Skeletal muscle tissue (tissue), 4 donors: ENCODE results near the gene GRK7. TPM values are rescaled to one million over a fixed set of nuclear protein-coding genes. Genes with fewer than 3 reads are reported as not detected.

Experiments used
- H3K27ac ChIP-seq: one replicate; pipeline ENCODE4 v1.7.0; 2013; ENCODE audit warnings: mild to moderate bottlenecking, low read depth, low read length, inconsistent platforms
- H3K27me3 ChIP-seq, 3 donors: one replicate each; pipeline ENCODE4 v1.7.0; 2013; ENCODE audit warnings: low read length in 3 of 3; ENCODE audit not compliant: control insufficient read depth in 3 of 3, insufficient read depth in 3 of 3
- H3K36me3 ChIP-seq, 3 donors: one replicate each; pipeline ENCODE4 v1.7.0; 2013; ENCODE audit warnings: low read length in 3 of 3; ENCODE audit not compliant: control insufficient read depth in 3 of 3, insufficient read depth in 3 of 3
- H3K4me1 ChIP-seq, 3 donors: one replicate each; pipeline ENCODE4 v1.7.0; 2013; ENCODE audit warnings: low read length in 3 of 3, mild to moderate bottlenecking in 3 of 3; ENCODE audit not compliant: control insufficient read depth in 3 of 3, insufficient read depth in 3 of 3
- H3K4me3 ChIP-seq, 3 donors: one replicate each; pipeline ENCODE4 v1.7.0; 2013; ENCODE audit warnings: low read length in 3 of 3
- H3K9ac ChIP-seq, 3 donors: one replicate each; pipeline ENCODE4 v1.7.0; 2013; ENCODE audit warnings: low read length in 3 of 3, mild to moderate bottlenecking in 3 of 3, moderate library complexity in 2 of 3, low read depth in 1 of 3
- H3K9me3 ChIP-seq, 3 donors: one replicate each; pipeline ENCODE4 v1.7.0; 2013; ENCODE audit warnings: low read length in 3 of 3; ENCODE audit not compliant: control insufficient read depth in 3 of 3
- total RNA-seq: library from RNA; depleted of rRNA; stranded (reverse); fragments of >200 nt; gene quantifications from one replicate; pipeline ENCODE4 v1.2.3, GENCODE V29; 2014
- donor health status: Osteomylitis.

The GRK7 gene, protein sequence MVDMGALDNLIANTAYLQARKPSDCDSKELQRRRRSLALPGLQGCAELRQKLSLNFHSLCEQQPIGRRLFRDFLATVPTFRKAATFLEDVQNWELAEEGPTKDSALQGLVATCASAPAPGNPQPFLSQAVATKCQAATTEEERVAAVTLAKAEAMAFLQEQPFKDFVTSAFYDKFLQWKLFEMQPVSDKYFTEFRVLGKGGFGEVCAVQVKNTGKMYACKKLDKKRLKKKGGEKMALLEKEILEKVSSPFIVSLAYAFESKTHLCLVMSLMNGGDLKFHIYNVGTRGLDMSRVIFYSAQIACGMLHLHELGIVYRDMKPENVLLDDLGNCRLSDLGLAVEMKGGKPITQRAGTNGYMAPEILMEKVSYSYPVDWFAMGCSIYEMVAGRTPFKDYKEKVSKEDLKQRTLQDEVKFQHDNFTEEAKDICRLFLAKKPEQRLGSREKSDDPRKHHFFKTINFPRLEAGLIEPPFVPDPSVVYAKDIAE (N-terminal part only)
- not detected for total RNA-seq

- no peaks in the 10 kb centered on the region for H3K4me1 ChIP-seq
- no peaks in the 10 kb centered on the region for H3K27me3 ChIP-seq
- no peak within 1 kb of the TSS for H3K27ac ChIP-seq
- no peak within 1 kb of the TSS for H3K4me3 ChIP-seq
- H3K9ac ChIP-seq, result no peak within 1 kb of the TSS
- H3K9me3 ChIP-seq, result no peaks in the 10 kb centered on the region
- H3K36me3 ChIP-seq, result no peaks in the 10 kb centered on the region
Observed at GRCh38 chr3:141763088-141763750, at the start of gene GRK7. Gene GRK7 (plus strand): TSS chr3:141763408. CDS start chr3:141778285, 14,877 bp downstream.

- Histone ChIP-seq H3K4me3 (no peak overlapping the region), H3K9ac (no peak overlapping the region), H3K9me3 (no peaks in the 10 kb centered on the region), H3K27me3 (no peaks in the 10 kb centered on the region), H3K36me3 (no peaks in the 10 kb centered on the region), H3K4me1 (no peaks in the 10 kb centered on the region), H3K27ac (no peak overlapping the region)
Observed at GRCh38 chr3:141714671-141715070, 48.5 kb upstream of the GRK7 start.

DNA sequence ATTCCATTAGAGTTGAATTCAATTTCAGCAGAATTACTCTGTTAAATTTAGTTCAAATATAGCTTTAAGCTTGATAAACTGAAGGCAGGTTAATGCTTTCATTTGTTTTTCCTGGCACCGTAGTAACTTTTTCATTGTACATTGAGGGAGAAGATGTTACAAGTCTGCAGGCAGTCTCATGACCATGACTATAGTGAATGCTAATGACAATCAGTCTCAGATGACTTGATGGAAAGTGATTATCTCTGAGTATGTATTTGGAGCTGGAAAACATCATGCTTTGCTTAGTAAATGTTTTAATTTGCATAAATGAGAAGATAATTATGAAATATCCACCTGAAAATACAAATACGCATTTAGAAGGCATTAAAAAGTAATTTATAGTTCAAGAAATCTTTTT lies 41.1 kb upstream of the GRK7 start:
- no peak overlapping the region for H3K27ac ChIP-seq
- H3K4me3 ChIP-seq, result no peak overlapping the region
- no peaks in the 10 kb centered on the region for H3K4me1 ChIP-seq
- H3K36me3 ChIP-seq, result no peaks in the 10 kb centered on the region
- no peaks in the 10 kb centered on the region for H3K27me3 ChIP-seq
- no peak overlapping the region for H3K9ac ChIP-seq
- no peaks in the 10 kb centered on the region for H3K9me3 ChIP-seq

DNA sequence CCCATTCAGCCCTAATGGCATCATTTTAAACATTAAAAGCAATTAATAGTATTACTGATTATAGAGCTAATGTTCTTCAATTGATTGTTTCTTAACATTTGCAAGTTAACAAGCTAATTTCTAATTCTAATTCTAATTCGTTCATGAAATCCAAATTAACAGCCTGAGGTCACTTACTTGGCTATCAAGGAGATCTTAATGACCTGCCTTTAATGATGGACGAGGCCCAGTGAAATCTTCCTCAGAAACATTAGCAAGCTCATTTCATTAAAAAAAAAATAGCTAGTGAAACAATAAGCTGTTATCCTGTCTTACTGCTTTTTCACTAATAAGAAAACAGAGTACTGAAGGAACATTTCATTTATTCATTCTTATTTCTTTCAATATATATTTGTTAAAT lies 40.6 kb upstream of the GRK7 start:
- H3K4me3 ChIP-seq, result no peak overlapping the region
- no peaks in the 10 kb centered on the region for H3K9me3 ChIP-seq
- no peak overlapping the region for H3K9ac ChIP-seq
- H3K27ac ChIP-seq, result no peak overlapping the region
- no peaks in the 10 kb centered on the region for H3K36me3 ChIP-seq
- no peaks in the 10 kb centered on the region for H3K27me3 ChIP-seq
- no peaks in the 10 kb centered on the region for H3K4me1 ChIP-seq

GRCh38 chr3:141723255-141723654 lies 40.0 kb upstream of the GRK7 start:
- Histone ChIP-seq H3K9me3 (no peaks in the 10 kb centered on the region), H3K4me3 (no peak overlapping the region), H3K27ac (no peak overlapping the region), H3K36me3 (no peaks in the 10 kb centered on the region), H3K4me1 (no peaks in the 10 kb centered on the region), H3K27me3 (no peaks in the 10 kb centered on the region), H3K9ac (no peak overlapping the region)

- no peak overlapping the region for H3K4me3 ChIP-seq
- H3K4me1 ChIP-seq, result no peaks in the 10 kb centered on the region
- no peaks in the 10 kb centered on the region for H3K36me3 ChIP-seq
- no peak overlapping the region for H3K9ac ChIP-seq
- H3K27ac ChIP-seq, result no peak overlapping the region
- no peaks in the 10 kb centered on the region for H3K27me3 ChIP-seq
- H3K9me3 ChIP-seq, result no peaks in the 10 kb centered on the region
Observed at GRCh38 chr3:141724186-141724585, 39.0 kb upstream of the GRK7 start.

DNA sequence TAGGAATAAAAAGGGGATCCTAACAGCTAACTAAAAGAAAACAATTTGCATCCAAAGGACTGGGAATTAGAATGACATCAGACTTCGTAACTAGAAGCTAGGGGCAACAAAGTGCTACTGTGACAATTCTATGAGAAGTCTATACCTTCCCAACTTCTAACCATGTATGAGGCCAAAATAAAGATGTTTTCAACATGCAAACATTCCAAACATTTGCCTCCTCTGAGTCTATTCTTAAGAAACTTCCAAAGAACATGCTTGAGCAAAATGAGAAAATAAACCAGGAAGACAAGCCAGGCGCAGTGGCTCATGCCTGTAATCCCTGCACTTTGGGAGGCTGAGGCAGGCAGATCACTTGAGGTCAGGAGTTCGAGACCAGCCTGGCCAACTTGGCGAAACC lies 38.2 kb upstream of the GRK7 start:
- Histone ChIP-seq H3K36me3 (no peaks in the 10 kb centered on the region), H3K9me3 (no peaks in the 10 kb centered on the region), H3K4me3 (no peak overlapping the region), H3K27ac (no peak overlapping the region), H3K27me3 (no peaks in the 10 kb centered on the region), H3K9ac (no peak overlapping the region), H3K4me1 (no peaks in the 10 kb centered on the region)

DNA sequence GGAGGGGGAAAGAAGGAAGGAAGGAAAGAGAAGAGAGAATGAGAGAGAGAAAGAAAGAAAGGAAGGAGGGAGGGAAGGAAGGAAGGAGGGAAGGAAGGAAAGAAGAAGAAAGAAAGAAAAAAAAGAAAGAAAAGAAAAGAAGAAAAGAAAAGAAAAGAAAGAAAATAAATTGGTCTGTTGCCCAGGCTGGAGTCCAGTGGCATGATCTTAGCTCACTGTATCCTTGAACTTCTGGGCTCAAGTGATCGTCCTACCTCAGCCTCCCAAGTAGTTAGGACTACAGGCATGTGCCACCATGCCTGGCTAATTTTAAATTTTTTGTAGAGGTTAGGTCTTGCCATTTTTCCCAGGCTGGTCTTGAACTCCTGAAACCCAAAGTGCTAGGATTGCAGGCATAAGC lies 36.7 kb upstream of the GRK7 start:
- no peaks in the 10 kb centered on the region for H3K36me3 ChIP-seq
- no peak overlapping the region for H3K27ac ChIP-seq
- no peak overlapping the region for H3K4me3 ChIP-seq
- H3K9me3 ChIP-seq, result no peaks in the 10 kb centered on the region
- H3K4me1 ChIP-seq, result no peaks in the 10 kb centered on the region
- H3K9ac ChIP-seq, result no peak overlapping the region
- H3K27me3 ChIP-seq, result no peaks in the 10 kb centered on the region

DNA sequence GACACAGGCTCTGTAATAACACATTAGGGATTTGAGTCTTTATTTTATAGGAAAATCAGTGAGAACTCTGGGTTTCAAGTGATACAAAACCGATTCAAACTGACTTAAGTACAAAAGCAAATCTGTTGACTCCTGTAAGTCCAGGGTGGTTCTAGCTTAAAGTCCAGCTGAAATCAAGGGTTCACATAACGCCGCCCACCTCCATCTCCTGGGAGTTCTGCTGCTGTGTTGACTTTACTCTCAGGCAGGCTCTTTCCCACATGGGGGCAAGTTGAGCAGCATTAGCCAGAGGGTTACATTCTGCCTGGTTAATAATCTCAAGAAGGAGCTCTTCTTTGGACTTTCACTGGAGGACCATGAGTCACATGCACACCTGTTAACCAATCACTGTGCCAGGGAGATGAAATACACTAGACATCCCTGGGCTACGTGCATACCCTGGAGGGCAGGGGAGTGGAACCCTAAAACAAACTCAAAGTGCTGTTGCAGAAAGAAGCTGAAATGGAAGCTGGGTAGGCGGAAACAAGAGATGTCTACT lies 34.8 kb upstream of the GRK7 start:
- H3K4me3 ChIP-seq, result no peak overlapping the region
- no peaks in the 10 kb centered on the region for H3K4me1 ChIP-seq
- H3K9me3 ChIP-seq, result no peaks in the 10 kb centered on the region
- H3K27me3 ChIP-seq, result no peaks in the 10 kb centered on the region
- H3K36me3 ChIP-seq, result no peaks in the 10 kb centered on the region
- H3K27ac ChIP-seq, result no peak overlapping the region
- no peak overlapping the region for H3K9ac ChIP-seq

DNA sequence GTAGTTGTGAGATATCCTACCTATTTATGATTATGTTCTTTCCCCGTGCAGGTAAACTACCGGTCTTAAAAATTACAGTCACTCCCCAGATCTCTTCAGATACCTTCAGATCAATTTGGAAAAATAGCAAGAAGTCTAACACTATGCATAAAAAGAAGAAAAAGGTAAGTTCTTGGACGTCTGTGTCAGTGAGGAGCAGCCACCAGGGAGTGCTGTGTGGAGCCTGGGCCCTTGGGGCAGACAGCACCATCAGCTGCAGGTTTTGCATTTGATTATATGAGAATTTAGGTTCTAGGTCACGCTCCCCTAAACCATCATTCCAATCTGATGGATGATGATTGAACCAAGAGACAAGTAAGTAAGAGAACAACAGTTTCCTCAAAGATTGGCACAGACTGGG lies 34.0 kb upstream of the GRK7 start:
- Histone ChIP-seq H3K4me1 (no peaks in the 10 kb centered on the region), H3K27ac (no peak overlapping the region), H3K9me3 (no peaks in the 10 kb centered on the region), H3K9ac (no peak overlapping the region), H3K27me3 (no peaks in the 10 kb centered on the region), H3K36me3 (no peaks in the 10 kb centered on the region), H3K4me3 (no peak overlapping the region)
